ENCODE data around the gene GDAP2.

Gene GDAP2

DNA sequence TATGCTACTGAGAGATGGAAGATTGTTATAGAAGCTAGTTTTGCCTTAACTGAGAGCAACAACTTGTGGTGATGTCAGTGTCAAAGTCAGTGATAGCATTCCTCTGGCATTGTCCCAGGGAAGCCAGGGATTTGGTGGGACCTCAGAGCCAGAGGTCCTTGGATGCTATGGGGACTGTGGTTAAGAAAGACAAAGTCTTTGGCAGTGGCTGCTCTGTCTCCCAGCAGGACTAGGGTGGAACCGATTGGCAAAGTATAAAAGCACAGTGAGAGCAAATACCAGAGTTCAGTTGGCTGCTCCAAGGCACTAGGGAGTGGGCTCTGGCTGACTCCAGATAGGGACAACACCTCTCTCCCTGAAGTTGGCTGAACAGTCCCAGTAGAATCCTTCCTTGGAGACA lies 104.8 kb downstream of the GDAP2 start:
- ATAC-seq, result no peak
- TF ChIP-seq BACH2 (CRISPR knock-in tag; IDR thresholded peaks at IDR 0.05; ENCODE audit: borderline replicate concordance) (no peak), GLIS3 (CRISPR knock-in tag; IDR thresholded peaks at IDR 0.05) (no peak)

DNA sequence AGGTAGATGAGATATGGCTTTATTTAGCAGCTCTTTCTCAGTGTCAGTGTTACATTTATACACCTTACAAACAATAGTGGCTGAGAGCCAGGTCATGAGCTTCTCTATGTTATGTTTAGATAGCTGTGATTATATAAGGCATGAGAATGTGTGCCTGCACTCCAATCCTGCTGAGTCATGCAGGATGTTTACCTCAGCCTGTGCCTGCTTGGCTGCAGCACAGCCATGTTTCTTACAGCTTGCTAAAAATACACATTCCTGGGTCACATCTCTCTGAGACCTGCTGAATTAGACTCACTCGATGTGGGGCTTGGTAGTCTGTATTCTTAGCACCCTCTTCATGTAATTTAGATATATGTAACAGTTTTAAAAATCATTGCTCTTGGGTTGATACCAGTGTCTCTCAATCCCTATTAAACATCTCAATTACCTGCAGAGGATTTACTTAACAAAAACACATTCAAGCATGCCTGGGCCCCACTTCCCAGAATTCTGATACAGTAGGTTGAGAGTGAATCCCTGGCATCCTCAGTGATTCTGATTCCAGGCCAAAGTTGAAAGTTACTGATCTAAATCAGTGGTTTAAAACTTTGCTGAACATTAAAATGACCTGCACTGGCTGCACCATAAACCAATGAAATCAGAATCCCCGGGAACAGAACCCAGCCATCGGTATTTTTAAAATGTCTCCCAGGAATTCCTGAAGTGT lies 107.5 kb downstream of the GDAP2 start:
- TF ChIP-seq TOX (CRISPR knock-in tag; IDR thresholded peaks at IDR 0.05; ENCODE audit: borderline replicate concordance), result peak; percentile 79
- peak; percentile 88 for TF ChIP-seq PPARA (CRISPR knock-in tag; IDR thresholded peaks at IDR 0.05; ENCODE audit: borderline replicate concordance)
- TF ChIP-seq, protein P1, sequence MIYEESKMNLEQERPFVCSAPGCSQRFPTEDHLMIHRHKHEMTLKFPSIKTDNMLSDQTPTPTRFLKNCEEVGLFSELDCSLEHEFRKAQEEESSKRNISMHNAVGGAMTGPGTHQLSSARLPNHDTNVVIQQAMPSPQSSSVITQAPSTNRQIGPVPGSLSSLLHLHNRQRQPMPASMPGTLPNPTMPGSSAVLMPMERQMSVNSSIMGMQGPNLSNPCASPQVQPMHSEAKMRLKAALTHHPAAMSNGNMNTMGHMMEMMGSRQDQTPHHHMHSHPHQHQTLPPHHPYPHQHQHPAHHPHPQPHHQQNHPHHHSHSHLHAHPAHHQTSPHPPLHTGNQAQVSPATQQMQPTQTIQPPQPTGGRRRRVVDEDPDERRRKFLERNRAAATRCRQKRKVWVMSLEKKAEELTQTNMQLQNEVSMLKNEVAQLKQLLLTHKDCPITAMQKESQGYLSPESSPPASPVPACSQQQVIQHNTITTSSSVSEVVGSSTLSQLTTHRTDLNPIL (CRISPR knock-in tag; IDR thresholded peaks at IDR 0.05; ENCODE audit: low read depth), result peak; percentile 87
- no peak for TF ChIP-seq TCF4 (CRISPR knock-in tag; IDR thresholded peaks at IDR 0.05; ENCODE audit: borderline replicate concordance)
- TF ChIP-seq ZC3H10 (CRISPR knock-in tag; IDR thresholded peaks at IDR 0.05), result peak; percentile 94
- TF ChIP-seq, protein P2, sequence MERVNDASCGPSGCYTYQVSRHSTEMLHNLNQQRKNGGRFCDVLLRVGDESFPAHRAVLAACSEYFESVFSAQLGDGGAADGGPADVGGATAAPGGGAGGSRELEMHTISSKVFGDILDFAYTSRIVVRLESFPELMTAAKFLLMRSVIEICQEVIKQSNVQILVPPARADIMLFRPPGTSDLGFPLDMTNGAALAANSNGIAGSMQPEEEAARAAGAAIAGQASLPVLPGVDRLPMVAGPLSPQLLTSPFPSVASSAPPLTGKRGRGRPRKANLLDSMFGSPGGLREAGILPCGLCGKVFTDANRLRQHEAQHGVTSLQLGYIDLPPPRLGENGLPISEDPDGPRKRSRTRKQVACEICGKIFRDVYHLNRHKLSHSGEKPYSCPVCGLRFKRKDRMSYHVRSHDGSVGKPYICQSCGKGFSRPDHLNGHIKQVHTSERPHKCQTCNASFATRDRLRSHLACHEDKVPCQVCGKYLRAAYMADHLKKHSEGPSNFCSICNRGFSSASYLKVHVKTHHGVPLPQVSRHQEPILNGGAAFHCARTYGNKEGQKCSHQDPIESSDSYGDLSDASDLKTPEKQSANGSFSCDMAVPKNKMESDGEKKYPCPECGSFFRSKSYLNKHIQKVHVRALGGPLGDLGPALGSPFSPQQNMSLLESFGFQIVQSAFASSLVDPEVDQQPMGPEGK (CRISPR knock-in tag; IDR thresholded peaks at IDR 0.05; ENCODE audit: borderline replicate concordance), result no peak
- peak; percentile 66; the same call in 1 of the 2 replicates for TF ChIP-seq GLIS3 (CRISPR knock-in tag; IDR thresholded peaks at IDR 0.05)
- TF ChIP-seq BACH2 (CRISPR knock-in tag; IDR thresholded peaks at IDR 0.05; ENCODE audit: borderline replicate concordance), result no peak
- 0 out of 2 replicates have a peak, but pooled peaks have one; percentile 31 for TF ChIP-seq ZFP30 (CRISPR knock-in tag; IDR thresholded peaks at IDR 0.05)
- TF ChIP-seq ISL1 (CRISPR knock-in tag; IDR thresholded peaks at IDR 0.05), result peak; percentile 85
- TF ChIP-seq SNAI2 (CRISPR knock-in tag; IDR thresholded peaks at IDR 0.05), result peak; percentile 99
- TF ChIP-seq ZNF70 (CRISPR knock-in tag; IDR thresholded peaks at IDR 0.05), result no peak
- TF ChIP-seq ARNTL (CRISPR knock-in tag; IDR thresholded peaks at IDR 0.05; ENCODE audit: borderline replicate concordance, low read depth), result 0 out of 2 replicates have a peak, but pooled peaks have one; percentile 62
- TF ChIP-seq, protein P3, sequence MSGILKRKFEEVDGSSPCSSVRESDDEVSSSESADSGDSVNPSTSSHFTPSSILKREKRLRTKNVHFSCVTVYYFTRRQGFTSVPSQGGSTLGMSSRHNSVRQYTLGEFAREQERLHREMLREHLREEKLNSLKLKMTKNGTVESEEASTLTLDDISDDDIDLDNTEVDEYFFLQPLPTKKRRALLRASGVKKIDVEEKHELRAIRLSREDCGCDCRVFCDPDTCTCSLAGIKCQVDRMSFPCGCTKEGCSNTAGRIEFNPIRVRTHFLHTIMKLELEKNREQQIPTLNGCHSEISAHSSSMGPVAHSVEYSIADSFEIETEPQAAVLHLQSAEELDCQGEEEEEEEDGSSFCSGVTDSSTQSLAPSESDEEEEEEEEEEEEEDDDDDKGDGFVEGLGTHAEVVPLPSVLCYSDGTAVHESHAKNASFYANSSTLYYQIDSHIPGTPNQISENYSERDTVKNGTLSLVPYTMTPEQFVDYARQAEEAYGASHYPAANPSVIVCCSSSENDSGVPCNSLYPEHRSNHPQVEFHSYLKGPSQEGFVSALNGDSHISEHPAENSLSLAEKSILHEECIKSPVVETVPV (CRISPR knock-in tag; IDR thresholded peaks at IDR 0.05), result peak; percentile 74; the same call in 1 of the 2 replicates
- peak; percentile 91 for TF ChIP-seq ZFP3 (CRISPR knock-in tag; IDR thresholded peaks at IDR 0.05)
- 0 out of 2 replicates have a peak, but pooled peaks have one; percentile 64 for TF ChIP-seq RARB (CRISPR knock-in tag; IDR thresholded peaks at IDR 0.05)
- peak; percentile 99 for TF ChIP-seq CSDC2 (CRISPR knock-in tag; IDR thresholded peaks at IDR 0.05)
- TF ChIP-seq ZNF8 (CRISPR knock-in tag; IDR thresholded peaks at IDR 0.05), result 0 out of 2 replicates have a peak, but pooled peaks have one; percentile 67
- no peak for TF ChIP-seq ZNF565 (CRISPR knock-in tag; conservative IDR thresholded peaks at IDR 0.05; ENCODE audit: low read depth)
- TF ChIP-seq, protein P4, sequence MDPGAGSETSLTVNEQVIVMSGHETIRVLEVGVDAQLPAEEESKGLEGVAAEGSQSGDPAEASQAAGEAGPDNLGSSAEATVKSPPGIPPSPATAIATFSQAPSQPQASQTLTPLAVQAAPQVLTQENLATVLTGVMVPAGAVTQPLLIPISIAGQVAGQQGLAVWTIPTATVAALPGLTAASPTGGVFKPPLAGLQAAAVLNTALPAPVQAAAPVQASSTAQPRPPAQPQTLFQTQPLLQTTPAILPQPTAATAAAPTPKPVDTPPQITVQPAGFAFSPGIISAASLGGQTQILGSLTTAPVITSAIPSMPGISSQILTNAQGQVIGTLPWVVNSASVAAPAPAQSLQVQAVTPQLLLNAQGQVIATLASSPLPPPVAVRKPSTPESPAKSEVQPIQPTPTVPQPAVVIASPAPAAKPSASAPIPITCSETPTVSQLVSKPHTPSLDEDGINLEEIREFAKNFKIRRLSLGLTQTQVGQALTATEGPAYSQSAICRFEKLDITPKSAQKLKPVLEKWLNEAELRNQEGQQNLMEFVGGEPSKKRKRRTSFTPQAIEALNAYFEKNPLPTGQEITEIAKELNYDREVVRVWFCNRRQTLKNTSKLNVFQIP (CRISPR knock-in tag; IDR thresholded peaks at IDR 0.05; ENCODE audit: borderline replicate concordance, low read depth), result peak; percentile 93
- TF ChIP-seq ESRRG (CRISPR knock-in tag; IDR thresholded peaks at IDR 0.05), result peak; percentile 90; the same call in 1 of the 2 replicates
- TF ChIP-seq OSR1 (CRISPR knock-in tag; IDR thresholded peaks at IDR 0.05), result peak; percentile 87
- TF ChIP-seq, protein P5, sequence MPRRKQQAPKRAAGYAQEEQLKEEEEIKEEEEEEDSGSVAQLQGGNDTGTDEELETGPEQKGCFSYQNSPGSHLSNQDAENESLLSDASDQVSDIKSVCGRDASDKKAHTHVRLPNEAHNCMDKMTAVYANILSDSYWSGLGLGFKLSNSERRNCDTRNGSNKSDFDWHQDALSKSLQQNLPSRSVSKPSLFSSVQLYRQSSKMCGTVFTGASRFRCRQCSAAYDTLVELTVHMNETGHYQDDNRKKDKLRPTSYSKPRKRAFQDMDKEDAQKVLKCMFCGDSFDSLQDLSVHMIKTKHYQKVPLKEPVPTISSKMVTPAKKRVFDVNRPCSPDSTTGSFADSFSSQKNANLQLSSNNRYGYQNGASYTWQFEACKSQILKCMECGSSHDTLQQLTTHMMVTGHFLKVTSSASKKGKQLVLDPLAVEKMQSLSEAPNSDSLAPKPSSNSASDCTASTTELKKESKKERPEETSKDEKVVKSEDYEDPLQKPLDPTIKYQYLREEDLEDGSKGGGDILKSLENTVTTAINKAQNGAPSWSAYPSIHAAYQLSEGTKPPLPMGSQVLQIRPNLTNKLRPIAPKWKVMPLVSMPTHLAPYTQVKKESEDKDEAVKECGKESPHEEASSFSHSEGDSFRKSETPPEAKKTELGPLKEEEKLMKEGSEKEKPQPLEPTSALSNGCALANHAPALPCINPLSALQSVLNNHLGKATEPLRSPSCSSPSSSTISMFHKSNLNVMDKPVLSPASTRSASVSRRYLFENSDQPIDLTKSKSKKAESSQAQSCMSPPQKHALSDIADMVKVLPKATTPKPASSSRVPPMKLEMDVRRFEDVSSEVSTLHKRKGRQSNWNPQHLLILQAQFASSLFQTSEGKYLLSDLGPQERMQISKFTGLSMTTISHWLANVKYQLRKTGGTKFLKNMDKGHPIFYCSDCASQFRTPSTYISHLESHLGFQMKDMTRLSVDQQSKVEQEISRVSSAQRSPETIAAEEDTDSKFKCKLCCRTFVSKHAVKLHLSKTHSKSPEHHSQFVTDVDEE (CRISPR knock-in tag; IDR thresholded peaks at IDR 0.05), result 0 out of 2 replicates have a peak, but pooled peaks have one; percentile 60
- peak; percentile 72 for ATAC-seq

Data from SK-N-SH treated with all-trans-retinoic acid at 6 μM for 48 hours (cell line).